Measurements from ENCODE around the gene TNFRSF8. TPM values are rescaled to one million over a fixed set of nuclear protein-coding genes. Genes with fewer than 3 reads are reported as not detected.
"Not testable (repeated sequence)": the region's sequence is repeated elsewhere in the genome, so short reads cannot be mapped to it uniquely, and the experiment has no call there.

Gene TNFRSF8
- total RNA-seq, 1 experiment from 2014 or later: 0.30 TPM

GRCh38 chr1:12035312-12035711 is 27.8 kb upstream of the TNFRSF8 start:
- in situ Hi-C loops (cut with HindIII; ENCODE audit: low pct_unique_long_range_greater_than_20kb, low sequenced_read_pairs): no loop called here
- no peak for DNase-seq (ENCODE audit: low read depth)

GRCh38 chr1:12037486-12038355 is 25.4 kb upstream of the TNFRSF8 start:
- in situ Hi-C loops (cut with HindIII; ENCODE audit: low pct_unique_long_range_greater_than_20kb, low sequenced_read_pairs): no loop called here

GRCh38 chr1:12038356-12039163 is 24.5 kb upstream of the TNFRSF8 start:
- in situ Hi-C loops (cut with HindIII; ENCODE audit: low pct_unique_long_range_greater_than_20kb, low sequenced_read_pairs): no loop called here
- DNase-seq (ENCODE audit: low read depth): no peak

More at GRCh38 chr1:12037486-12038355, 25.4 kb upstream of the TNFRSF8 start:
- DNase-seq (ENCODE audit: low read depth): no peak

GRCh38 chr1:12039164-12039525 is 24.0 kb upstream of the TNFRSF8 start:
- DNase-seq (ENCODE audit: low read depth): no peak
- in situ Hi-C loops (cut with HindIII; ENCODE audit: low pct_unique_long_range_greater_than_20kb, low sequenced_read_pairs): no loop called here

- DNase-seq (ENCODE audit: low read depth); in situ Hi-C loops (cut with HindIII; ENCODE audit: low pct_unique_long_range_greater_than_20kb, low sequenced_read_pairs): not testable (repeated sequence)
These were observed 23.2 kb upstream of the TNFRSF8 start for GRCh38 chr1:12039824-12040456.

- peak; percentile 82 for DNase-seq (ENCODE audit: low read depth)
- in situ Hi-C loops (cut with HindIII; ENCODE audit: low pct_unique_long_range_greater_than_20kb, low sequenced_read_pairs): no loop called here
These were observed 22.5 kb upstream of the TNFRSF8 start for GRCh38 chr1:12040457-12041051.

- DNase-seq (ENCODE audit: low read depth): peak; percentile 66
These were observed 18.8 kb upstream of the TNFRSF8 start for GRCh38 chr1:12044187-12044877.

GRCh38 chr1:12046749-12047119 is 16.4 kb upstream of the TNFRSF8 start:
- in situ Hi-C loops (cut with HindIII; ENCODE audit: low pct_unique_long_range_greater_than_20kb, low sequenced_read_pairs): no loop called here
- no peak for DNase-seq (ENCODE audit: low read depth)

More at GRCh38 chr1:12044187-12044877, 18.8 kb upstream of the TNFRSF8 start:
- in situ Hi-C loops (cut with HindIII; ENCODE audit: low pct_unique_long_range_greater_than_20kb, low sequenced_read_pairs): not testable (repeated sequence)

- no peak for DNase-seq (ENCODE audit: low read depth)
- in situ Hi-C loops (cut with HindIII; ENCODE audit: low pct_unique_long_range_greater_than_20kb, low sequenced_read_pairs): no loop called here
These were observed 15.8 kb upstream of the TNFRSF8 start for GRCh38 chr1:12047120-12047876.

GRCh38 chr1:12048372-12048771 is 14.7 kb upstream of the TNFRSF8 start:
- in situ Hi-C loops (cut with HindIII; ENCODE audit: low pct_unique_long_range_greater_than_20kb, low sequenced_read_pairs): no loop called here
- no peak for DNase-seq (ENCODE audit: low read depth)

- in situ Hi-C loops (cut with HindIII; ENCODE audit: low pct_unique_long_range_greater_than_20kb, low sequenced_read_pairs): no loop called here
- no peak for DNase-seq (ENCODE audit: low read depth)
These were observed 13.5 kb upstream of the TNFRSF8 start for GRCh38 chr1:12049616-12050015.

GRCh38 chr1:12051361-12051760 is 11.7 kb upstream of the TNFRSF8 start:
- in situ Hi-C loops (cut with HindIII; ENCODE audit: low pct_unique_long_range_greater_than_20kb, low sequenced_read_pairs): no loop called here

GRCh38 chr1:12052008-12052573 is 11.0 kb upstream of the TNFRSF8 start:
- in situ Hi-C loops (cut with HindIII; ENCODE audit: low pct_unique_long_range_greater_than_20kb, low sequenced_read_pairs): no loop called here

More at GRCh38 chr1:12051361-12051760, 11.7 kb upstream of the TNFRSF8 start:
- DNase-seq (ENCODE audit: low read depth): no peak

GRCh38 chr1:12052997-12053686 is 10.0 kb upstream of the TNFRSF8 start:
- DNase-seq (ENCODE audit: low read depth): no peak
- in situ Hi-C loops (cut with HindIII; ENCODE audit: low pct_unique_long_range_greater_than_20kb, low sequenced_read_pairs): no loop called here

More at GRCh38 chr1:12052008-12052573, 11.0 kb upstream of the TNFRSF8 start:
- peak; percentile 69 for DNase-seq (ENCODE audit: low read depth)

GRCh38 chr1:12053752-12054548 is 9.2 kb upstream of the TNFRSF8 start:
- DNase-seq (ENCODE audit: low read depth): no peak
- in situ Hi-C loops (cut with HindIII; ENCODE audit: low pct_unique_long_range_greater_than_20kb, low sequenced_read_pairs): no loop called here

GRCh38 chr1:12055259-12055658 is 7.8 kb upstream of the TNFRSF8 start:
- in situ Hi-C loops (cut with HindIII; ENCODE audit: low pct_unique_long_range_greater_than_20kb, low sequenced_read_pairs): no loop called here

More at GRCh38 chr1:12055259-12055658, 7.8 kb upstream of the TNFRSF8 start:
- no peak for DNase-seq (ENCODE audit: low read depth)

All from Caki2 (cell line).